HG03196 (cell line): ENCODE results near the gene PPP5C.
"Not testable (repeated sequence)": the region's sequence is repeated elsewhere in the genome, so short reads cannot be mapped to it uniquely, and the experiment has no call there.

Experiments
- ATAC-seq: cut with Tn5 transposase; IDR thresholded peaks from one replicate; pipeline ENCODE4 v1.9.1; 2021; ENCODE audit not compliant: unreplicated experiment

PPP5C gene

GRCh38 chr19:46384396-46384795, 37.5 kb downstream of the PPP5C start:
- ATAC-seq, result no peak

DNA sequence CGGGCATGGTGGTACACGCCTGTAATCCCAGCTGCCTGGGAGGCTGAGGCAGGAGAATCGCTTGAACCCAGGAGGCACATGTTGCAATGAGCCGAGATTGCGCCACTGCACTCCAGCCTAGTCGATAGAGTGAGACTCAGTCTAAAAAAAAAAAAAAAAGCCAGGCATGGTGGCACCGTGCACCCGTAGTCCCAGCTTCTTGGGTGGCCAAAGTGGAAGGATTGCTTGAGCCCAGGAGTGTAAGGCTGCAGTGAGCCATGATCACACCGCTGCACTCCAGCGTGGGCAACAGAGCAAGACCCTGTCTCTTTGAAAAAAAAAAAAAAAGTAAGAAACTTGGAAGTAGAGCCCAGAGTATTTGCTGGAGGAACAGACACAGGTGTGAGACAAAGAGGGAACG, 38.7 kb downstream of the PPP5C start:
- ATAC-seq, result no peak

DNA sequence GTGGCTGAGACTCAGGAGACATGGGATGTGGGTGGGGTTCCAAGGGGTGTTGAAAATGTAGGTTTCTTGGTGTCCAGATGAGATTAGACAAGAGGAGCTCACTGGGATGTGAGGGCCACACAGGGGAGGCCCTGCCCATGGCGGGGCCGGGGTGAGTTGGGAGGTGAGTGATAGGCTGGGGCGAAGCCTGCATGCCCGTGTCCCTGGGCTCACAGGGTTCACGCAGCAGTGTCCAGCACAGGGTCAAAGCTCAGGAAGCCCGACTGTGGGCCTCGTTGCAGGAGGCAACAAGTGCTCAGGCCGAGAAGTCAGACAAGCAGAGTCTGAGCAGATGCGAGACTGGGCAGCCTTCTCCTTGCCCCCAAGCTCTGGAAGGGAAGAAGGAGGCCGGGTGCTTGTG, 39.3 kb downstream of the PPP5C start:
- ATAC-seq, result no peak

DNA sequence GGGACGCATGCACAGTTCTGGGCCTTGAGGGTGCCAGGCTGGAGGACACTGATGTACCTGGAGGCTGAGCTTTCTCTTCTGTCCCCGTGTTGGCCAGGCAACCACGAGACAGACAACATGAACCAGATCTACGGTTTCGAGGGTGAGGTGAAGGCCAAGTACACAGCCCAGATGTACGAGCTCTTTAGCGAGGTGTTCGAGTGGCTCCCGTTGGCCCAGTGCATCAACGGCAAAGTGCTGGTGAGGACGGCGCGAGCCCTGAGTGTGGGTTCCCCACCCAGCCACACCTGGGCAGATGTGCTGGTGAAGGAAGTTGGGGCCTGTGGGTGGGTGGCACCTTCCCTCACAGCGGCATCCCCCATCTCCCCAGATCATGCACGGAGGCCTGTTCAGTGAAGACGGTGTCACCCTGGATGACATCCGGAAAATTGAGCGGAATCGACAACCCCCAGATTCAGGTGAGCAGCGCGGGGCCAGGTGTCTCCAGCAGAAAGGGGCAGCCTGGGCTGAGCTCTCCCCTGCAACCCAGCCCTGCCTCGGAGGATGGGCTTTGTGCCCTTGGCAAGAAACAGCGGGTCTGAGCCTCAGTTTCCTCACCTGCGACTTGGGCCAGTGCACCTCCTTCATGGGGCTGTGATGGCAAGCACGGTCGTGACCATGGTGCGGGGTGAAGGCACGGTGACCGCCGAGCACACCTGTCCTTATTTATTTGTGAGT, 40.3 kb downstream of the PPP5C start:
- ATAC-seq, result no peak

DNA sequence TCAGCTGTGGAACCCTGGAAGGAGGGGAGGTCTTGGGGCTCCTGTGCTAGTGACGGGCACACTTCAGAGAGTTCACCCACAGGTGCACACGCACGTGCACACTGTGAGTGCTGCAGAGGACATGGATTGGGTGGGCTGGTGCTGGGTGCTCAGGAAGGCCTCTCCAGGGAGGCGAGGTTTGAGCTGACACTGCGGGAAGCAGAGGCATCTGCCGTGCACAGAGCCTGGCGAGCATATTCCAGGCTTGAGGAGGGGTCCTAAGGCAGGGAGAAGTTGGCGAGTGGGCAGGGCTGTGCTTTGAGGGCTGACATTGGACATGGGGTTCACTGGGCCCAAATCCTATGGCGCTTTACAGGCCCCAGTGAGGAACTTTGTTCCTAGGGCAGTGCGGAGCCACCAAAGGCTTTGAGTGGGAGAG, 40.8 kb downstream of the PPP5C start:
- ATAC-seq, result no peak

DNA sequence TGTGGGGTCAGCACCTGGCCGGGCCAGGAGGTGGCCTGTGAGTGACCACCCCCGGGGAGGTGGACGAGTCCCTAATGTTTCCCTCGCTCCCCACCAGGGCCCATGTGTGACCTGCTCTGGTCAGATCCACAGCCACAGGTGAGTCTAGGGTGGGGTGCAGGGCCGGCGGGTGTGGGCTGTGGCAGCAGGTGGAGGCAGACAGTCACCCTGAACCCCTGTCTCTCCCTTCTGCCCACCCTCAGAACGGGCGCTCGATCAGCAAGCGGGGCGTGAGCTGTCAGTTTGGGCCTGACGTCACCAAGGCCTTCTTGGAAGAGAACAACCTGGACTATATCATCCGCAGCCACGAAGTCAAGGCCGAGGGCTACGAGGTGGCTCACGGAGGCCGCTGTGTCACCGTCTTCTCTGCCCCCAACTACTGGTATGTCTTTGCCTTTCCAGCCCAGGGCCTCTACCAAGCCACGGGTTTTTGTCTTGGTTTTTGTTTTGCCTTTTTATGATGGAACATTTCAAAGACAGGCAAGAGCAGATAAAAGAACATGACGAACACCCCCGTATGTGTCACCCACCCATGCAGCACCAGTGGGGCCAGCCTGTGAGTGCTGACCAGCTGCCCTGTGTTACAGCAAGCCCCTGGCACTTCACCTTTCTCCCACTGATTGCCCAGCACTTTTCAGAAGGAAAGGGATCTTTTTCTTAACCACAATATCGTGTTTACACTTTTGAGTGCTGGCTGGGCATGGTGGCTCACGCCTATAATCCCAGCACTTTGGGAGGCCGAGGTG, 41.6 kb downstream of the PPP5C start:
- no peak for ATAC-seq

- no peak for ATAC-seq
These were observed 43.4 kb downstream of the PPP5C start for GRCh38 chr19:46390121-46390858.

- ATAC-seq, result no peak
These were observed 44.0 kb downstream of the PPP5C start for GRCh38 chr19:46390866-46391265.

GRCh38 chr19:46391296-46392251, 44.7 kb downstream of the PPP5C start:
- no peak for ATAC-seq

- ATAC-seq, result no peak
These were observed 45.4 kb downstream of the PPP5C start for GRCh38 chr19:46392252-46392801.

DNA sequence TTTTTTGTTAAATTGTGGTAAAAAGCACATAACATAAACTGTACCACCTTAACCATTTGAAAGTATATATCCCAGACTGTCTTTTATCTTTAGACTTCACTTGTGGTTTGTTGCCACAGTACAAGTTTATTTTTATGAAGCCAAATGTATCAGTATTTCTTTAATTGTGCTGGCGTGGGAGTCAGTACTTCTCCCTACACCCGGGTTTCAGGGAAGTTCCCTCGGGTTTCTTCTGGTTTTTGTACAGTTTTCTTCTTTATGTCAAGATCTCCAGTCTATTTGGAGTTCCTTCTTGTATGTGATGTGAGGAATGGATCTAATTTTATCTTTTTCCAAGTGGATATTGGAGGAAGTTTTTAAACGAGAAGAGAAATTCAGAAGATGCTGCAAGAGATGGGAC, 46.0 kb downstream of the PPP5C start:
- no peak for ATAC-seq

DNA sequence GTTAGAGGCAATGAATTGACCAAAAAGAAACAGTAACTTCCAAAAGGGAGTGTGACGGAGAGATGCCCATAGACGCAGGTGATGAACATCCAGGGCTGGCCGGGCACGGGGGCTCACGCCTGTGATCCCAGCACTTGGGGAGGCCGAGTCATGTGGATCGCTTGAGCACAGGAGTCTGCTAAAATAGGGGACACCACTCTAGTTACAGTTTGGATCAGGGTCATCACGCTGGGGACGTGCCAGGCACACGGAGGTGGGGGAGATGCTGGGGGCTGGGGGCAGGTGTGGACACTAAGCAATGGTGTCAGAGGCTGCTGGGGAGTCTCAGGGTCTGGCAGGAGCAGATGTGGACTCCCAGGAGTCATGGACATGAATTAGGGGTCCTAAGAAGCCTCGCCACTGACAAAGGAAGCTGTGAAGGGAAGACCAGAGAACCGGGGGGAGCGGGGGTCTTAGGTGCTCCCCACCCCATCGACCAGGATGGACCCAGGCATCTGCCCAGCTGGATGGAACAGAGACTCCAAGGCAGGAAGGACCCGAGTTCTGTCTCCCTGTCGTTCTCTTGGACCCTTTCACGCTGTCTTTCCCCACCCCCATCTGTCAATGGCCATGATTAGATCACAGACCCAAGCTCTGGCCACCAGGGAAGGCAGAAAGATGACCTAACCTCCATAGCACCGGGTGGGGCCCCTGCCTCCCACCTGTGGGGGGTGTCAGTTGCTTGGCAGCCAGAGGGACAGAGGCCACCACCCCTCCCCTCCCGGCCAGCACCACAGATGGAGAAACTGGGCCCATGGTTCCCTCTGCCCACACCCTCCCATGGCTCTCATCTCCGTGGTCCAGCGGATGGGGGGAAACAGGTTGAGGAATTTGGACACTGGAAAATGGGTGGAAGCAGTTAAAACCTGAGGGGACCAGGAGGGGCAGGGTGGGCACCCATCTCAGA, 46.8 kb downstream of the PPP5C start:
- ATAC-seq, result no peak

GRCh38 chr19:46394402-46394797, 47.5 kb downstream of the PPP5C start:
- ATAC-seq, result no peak

GRCh38 chr19:46397801-46398479, 51.1 kb downstream of the PPP5C start:
- ATAC-seq, result not testable (repeated sequence)

DNA sequence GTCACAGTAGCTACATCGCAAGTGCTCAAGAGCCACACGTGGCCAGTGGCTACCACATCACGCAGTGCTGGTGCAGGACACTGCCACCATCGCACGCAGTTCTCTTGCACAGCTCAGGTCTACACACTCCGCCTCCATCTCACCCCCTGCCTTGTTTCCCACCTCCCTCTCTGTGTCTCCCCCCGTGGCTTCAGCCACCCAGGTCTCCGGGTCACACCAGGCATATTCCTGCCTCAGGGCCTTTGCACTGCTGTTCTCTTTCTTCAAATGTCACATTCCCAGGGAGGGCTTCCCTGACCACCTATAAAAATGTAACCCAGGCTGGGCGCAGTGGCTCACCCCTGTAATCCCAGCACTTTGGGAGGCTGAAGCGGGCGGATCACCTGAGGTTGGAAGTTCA, 55.8 kb downstream of the PPP5C start:
- no peak for ATAC-seq

- ATAC-seq, result no peak
These were observed 57.3 kb downstream of the PPP5C start for GRCh38 chr19:46404055-46404752.

DNA sequence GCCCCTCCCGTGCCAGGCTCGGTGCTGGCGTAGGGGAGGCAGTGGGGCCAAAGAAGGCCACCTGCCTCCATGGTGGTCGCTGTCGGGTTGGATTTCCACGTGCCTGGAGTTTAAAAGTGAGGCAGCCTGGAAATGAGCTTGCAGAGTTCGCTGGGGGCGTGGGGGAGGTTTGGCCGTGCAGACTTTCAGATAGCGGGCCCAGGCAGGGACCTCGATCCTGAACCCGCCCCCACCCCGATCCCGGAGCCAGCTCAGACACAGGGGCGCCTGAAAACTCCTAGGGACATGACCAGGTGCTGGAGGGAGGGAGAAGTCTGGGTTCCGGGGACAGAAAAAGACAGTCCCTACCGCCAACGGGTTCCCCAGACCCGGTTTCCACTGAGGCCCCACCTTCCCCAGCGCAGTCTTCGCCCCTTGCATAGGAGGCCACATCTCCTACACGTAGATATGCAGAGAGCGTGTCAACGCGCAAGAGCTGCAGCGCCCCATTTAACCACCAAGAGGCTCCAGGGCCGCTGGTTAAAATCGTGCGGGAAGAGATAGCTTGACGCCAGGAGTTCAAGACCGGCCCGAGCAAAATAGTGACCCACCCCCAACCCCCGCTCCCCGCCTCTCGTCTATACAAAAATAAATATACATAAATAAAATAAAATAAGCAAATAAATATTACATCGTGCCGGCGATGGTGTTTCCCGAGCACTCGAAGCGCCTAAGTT, 58.0 kb downstream of the PPP5C start:
- no peak for ATAC-seq
